ENCODE results near the gene FAM53B.
A peak's percentile ranks its signal among the peaks of the same experiment; 100 is the strongest.

FAM53B gene

DNA sequence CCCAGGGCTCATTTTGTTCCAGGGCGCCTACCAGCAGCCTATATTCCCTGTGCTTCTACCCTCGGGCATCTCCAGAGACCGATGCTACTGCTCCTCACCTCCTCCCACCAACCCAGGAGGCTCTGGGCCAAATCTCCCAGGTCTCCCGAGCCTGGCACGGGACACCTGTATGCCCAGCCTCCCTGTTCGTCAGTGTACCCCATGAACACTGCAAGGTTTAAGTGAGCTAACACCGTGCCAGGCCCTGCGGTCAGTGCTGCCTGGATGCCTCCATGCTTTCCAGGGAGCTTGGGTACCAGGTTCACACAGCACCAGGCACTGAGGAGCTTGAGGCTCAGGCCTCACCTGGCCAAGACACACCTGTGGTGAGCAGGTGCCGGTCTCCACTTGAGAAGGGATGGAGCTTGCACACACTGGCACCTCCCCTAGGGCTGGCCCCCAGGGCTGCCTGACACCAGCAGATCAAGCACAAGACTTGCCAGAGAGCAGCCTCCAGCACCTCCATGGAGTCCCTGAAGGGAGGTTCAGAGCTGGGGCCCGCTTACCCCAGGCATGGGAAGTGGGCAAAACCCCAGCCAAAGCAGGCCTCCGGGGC, 80.3 kb downstream of the FAM53B start:
- DNase-seq (ENCODE audit: low read depth in 2 of 2) = no peak

DNA sequence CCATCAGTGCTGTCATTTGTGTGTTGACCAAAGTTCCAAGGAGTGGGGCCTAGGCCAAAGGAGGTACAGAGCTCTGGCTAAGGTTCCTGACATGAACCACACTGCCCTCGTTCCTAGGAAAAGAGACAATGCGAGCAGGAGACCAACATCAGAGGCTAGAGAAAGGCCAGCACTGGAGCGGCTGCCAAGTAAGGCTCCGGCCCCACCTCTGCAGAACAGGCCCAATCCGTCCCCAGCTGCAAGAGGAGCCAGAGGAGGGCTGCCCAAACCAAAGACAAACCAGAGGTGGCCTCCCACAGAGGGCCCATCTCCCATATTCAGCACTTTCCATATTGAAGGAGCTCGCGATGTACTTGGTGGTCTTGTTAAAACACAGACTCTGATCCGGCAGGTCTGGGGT, 81.0 kb downstream of the FAM53B start:
- DNase-seq (ENCODE audit: low read depth in 2 of 2) = no peak

DNA sequence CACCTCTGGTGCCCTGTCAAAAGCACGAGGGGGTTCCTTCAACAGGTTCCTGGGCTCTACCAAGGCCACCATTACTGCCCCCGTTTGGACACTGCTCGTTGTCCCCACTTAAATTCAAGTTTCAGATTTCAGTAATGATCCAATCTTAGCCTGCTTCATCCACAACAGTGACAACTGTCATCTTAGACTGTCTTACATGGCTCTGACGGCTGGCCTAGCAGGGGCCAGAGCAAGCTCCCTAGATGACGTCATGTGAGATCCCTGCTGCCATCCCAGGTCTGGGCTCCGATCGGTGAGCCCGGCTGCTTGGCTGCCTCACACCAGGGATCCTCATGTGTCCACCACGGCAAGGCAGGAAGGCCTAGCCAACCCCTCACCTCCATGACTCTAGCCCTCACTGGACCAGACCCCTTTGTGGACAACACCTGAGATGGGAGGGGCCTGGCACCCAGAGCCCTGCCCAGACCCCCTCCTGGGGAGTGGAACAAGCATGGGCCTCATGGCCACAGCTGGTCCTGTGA, 82.5 kb downstream of the FAM53B start:
- no peak for DNase-seq (ENCODE audit: low read depth in 2 of 2)

DNA sequence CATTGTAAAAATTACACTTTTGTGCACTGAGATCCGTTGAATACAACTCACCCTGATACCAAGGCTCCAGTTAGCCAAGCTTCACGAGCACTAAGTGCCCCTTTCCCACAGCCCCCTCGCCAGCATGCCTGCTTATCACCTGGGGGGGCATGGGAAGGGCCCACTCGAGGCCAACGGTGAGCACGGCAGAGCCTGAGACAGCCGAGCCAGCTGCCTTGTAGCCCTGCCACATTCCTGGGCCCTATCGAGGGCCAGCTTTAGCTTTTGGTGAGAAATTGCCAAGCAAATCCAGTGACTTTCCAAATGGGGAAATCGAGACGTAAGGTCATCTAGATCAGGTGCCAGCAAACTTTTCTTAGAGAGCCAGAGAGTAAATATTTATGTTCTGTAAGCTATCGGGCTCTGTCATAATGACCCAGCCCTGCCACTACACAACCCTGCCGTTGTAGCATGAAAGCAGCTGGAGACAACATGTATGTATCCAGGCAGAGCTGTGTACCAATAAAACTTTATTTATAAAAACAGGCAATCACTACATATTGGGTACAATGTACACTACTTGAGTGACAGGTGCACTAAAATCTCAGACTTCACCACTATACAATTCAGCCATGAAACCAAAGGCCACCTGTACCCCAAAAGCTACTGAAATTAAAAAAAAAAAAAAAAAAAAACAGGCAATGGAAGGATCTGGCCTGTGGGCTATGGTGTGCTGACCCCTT, 83.6 kb downstream of the FAM53B start:
- no peak for DNase-seq (ENCODE audit: low read depth in 2 of 2)

- no peak for DNase-seq (ENCODE audit: low read depth in 2 of 2)
Observed at GRCh38 chr10:124659380-124659779, 84.8 kb downstream of the FAM53B start.

- no peak for DNase-seq (ENCODE audit: low read depth in 2 of 2)
Observed at GRCh38 chr10:124658591-124659242, 85.5 kb downstream of the FAM53B start.

DNA sequence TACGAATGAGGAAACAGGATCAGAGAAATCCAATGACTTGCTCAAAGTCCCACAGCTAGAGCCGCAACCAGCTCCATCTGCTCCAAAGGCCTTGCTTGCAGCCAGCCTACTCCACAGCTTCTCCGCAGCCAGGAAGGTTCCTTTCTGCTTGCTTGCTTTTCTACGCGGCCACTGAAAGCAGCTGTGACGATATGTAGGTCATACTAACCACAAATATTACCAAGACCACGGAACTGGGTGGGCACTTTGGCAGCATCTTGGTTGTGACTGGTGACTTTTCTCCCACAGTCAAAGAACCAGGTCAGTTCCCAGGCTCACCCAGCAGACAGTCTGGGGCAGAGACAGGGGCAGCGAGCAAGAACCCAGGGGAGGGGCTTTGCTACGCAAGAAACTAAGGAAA, 86.4 kb downstream of the FAM53B start:
- no peak for DNase-seq (ENCODE audit: low read depth in 2 of 2)

GRCh38 chr10:124656541-124656940, 87.6 kb downstream of the FAM53B start:
- no peak for DNase-seq (ENCODE audit: low read depth in 2 of 2)

GRCh38 chr10:124656113-124656490, 88.1 kb downstream of the FAM53B start:
- no peak for DNase-seq (ENCODE audit: low read depth in 2 of 2)

GRCh38 chr10:124655191-124656112, 88.7 kb downstream of the FAM53B start:
- no peak for DNase-seq (ENCODE audit: low read depth in 2 of 2)

DNA sequence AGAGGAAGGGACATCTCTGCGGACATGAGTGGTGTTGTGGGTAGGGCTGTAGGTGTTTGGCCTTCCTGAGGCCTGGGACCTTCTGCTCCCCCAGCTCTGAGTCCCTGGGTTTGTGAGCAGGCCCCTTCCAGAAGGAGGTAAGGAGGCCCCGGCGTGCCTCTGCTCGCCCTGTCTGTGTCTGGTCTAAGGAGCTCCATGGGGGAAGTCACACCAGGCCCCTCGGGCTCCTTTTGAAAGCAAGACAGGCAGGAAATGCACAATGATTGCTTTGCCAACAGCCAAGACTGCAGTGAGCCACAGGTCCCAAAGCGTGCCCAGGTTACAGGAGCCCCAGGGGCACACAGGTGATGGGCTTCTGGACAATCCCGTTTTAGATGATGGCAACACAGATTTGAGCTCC, 89.5 kb downstream of the FAM53B start:
- no peak for DNase-seq (ENCODE audit: low read depth in 2 of 2)

DNA sequence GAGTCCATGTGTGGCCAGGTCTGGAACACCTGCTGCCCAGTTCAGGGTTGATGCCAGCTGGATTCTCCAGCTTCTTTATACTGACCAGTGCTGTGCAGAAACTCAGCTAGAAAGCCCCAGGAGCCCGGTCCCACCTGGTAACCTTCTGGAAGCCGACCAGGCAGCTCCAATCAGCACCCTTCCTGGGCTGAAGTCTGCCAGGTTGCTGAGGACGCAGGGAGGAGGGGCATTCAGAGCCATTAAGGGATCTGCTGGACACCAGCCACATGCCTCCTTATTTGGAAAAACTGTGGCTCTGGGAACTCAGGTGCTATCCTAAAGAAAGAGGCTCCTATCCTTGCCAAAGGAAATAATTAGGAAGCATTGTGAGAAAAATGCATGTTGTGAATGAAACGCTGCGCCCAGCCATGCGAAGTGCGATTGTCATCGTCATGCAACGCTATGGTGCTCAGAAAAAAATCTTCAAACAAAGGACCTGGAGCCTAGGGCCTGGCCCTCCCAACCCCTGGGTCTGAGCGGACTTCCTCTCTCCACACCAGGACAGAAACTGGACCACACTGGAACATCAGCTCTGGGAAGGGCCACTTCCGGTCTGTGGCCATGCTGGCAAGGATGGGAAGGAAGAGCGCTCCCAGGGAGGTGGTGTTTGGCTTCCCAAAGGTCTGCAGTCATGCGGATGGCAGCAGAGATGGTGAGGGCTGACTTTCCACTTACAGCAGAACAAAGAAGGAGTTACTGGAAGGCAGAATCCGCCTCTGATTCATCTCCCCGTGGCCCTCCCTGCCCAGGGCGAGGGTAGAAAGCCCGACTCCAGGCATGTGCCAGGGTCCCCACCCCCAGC, 90.1 kb downstream of the FAM53B start:
- no peak for DNase-seq (ENCODE audit: low read depth in 2 of 2)

GRCh38 chr10:124653311-124653710, 90.9 kb downstream of the FAM53B start:
- DNase-seq (ENCODE audit: low read depth in 2 of 2) = no peak

DNA sequence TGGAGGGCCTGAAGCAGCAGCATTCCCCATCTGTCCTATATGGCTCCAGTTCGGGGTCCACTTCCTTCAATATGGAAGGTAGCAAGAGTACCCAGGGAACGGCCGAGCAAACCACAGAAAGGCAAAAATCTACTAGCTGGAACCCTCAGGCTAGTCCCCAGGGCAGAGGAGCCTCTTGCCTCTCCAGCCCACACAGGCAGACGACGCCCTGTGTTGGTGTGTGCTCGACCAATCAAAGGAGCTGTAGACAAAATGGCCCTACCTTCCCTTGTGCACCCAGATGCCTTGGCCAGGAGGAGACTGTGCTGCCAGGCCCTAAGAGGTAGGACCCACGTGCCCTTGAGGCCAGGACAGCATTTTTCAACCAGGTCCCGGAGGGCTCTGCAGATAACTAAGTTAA, 91.5 kb downstream of the FAM53B start:
- DNase-seq (ENCODE audit: low read depth in 2 of 2) = no peak

DNA sequence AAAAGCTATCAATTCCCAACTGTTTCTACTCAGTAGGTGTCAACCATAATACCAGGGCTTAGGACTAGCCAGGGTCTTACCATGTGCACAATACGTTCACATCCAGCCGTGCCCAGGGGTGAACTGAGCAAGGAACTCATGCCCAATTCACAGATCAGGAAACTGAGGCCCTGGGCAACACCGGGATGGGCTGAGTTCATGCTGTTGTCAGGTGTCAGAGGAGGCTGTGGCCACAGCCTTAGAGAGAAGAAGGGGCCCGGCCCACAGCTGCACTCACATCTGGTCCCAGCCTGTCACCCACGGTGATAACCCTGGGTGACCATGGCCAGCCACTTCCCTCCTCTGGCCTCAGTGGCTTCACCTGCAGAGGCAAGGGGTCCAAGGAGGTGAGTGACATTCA, 92.0 kb downstream of the FAM53B start:
- DNase-seq (ENCODE audit: low read depth in 2 of 2) = no peak

DNA sequence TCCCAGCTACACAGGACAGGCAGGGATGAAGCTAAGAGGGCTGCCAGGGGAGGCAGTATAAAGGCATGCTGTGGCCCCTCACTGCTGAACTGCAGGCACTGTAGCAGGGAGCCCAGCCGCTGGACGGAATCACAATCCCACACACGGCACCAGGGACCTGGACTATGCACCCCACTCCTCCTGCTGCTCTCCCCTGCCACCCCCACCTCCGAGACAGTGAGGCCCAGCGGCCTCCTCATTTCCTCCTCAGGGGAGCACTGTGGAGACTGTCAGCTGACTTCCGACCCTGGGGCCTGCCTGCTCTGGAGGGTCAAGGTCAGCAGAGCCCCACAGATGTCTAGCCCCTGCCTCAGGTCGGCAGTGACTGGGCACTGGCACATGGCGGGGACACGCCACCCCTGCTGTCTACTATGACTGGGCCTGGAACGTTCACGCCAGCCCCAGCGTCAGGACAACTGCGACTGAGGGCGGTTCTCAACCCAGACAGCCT, 92.7 kb downstream of the FAM53B start:
- no peak for DNase-seq (ENCODE audit: low read depth in 2 of 2)

DNA sequence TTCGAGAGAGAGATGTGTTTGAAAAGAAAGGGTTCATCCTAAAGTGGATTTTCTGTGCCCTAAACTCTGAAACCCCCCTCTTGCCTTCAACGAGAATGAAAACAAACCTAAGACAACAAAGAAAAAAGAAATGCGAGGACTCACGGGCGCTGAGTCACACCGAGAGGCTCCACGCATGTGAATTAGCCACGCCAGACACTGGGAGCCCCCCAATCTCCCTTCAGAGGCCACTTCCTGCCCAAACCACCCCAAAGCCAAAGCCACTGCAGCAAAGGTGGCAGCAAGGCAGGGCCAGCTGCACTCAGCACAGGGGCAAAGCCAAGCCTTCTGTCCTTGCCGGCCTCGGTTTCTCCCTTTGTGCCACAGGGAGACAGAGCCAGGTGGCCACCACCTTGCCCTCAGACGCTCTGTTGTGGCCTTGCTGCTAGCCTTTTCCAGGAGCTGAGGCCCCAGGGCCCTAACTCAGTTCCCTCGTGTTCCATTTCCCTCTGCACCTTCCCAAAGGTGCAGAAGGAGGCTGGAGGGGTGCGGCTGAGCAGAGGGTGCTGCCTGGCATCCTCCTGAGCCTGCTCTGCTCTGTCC, 93.3 kb downstream of the FAM53B start:
- DNase-seq (ENCODE audit: low read depth in 2 of 2) = peak; percentile 43 to 55

- DNase-seq (ENCODE audit: low read depth in 2 of 2) = no peak
Observed at GRCh38 chr10:124650263-124650662, 93.9 kb downstream of the FAM53B start.

DNA sequence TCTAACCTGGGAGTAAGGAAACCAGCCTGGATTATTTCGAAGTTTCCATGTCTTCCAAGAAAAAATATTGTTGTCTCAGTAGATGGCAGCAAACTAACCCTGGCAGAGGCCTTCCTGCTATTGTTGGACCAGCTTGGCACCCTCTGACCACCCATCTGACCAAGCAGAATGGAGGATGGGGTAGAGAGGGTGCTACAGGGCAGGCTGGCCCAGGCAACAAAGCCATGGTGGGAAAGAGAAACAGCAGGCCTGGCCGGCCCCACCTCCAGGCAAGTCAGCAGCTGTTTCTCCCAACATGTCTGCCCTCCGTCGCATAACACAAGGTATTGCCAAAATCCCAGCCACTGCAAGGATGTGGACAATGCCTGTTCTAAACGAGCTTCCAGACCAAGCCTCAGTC, 95.0 kb downstream of the FAM53B start:
- DNase-seq (ENCODE audit: low read depth in 2 of 2) = no peak

DNA sequence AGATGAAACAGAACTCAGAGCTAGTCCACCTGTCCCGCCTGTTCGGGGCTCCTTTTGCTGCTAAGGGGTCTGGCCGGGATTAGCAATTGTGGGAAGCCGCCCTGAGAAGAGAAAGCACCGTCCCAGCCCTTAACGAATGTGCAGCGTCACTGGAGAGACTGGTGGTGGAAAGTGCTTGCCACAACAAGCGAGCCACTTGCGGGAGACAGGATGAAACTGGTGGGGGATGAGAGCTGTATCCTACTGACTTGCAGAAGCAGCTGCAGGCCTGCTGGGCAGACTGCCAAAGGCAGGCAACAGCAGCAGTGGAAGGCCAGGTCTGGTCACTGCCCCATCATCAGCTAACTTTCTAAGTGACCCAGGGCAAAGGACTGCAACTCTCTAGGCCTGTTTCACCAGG, 95.4 kb downstream of the FAM53B start:
- DNase-seq (ENCODE audit: low read depth in 2 of 2) = peak in 1 of 2 donors; percentile 35

GRCh38 chr10:124648131-124648475, 96.1 kb downstream of the FAM53B start:
- DNase-seq (ENCODE audit: low read depth in 2 of 2) = no peak

Data from stimulated activated CD8-positive, alpha-beta memory T cell treated with anti-CD3 and anti-CD28 coated beads, Interleukin-7, amount 100 ng/mL, for 1 hour (primary cell).